Islet precursor cell (in vitro differentiated cells): ENCODE results near the gene TGFB2.
A peak's percentile ranks its signal among the peaks of the same experiment; 100 is the strongest.

Source experiments
- DNase-seq: peaks from one replicate; pipeline ENCODE4 v3.0.0-alpha.2; 2018

The TGFB2 gene

DNA sequence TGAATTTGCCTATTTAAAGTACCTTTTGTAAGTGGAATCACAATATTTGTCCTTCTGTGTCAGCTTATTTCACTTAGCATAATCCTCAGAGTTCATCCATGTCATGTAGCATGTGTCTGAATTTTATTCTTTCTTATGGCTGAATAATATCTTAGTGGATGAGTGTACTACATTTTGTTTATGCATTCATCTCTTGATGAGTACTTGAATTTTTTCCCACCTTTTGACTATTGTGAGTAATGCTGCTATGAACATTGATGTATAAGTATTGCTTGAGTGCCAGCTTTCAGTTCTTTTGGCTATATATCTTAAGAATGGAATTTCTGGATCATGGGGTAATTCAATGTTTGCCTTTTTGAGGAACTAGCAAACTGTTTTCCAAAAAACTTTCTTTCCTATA is 84.2 kb downstream of the TGFB2 start:
- no peak for DNase-seq

DNA sequence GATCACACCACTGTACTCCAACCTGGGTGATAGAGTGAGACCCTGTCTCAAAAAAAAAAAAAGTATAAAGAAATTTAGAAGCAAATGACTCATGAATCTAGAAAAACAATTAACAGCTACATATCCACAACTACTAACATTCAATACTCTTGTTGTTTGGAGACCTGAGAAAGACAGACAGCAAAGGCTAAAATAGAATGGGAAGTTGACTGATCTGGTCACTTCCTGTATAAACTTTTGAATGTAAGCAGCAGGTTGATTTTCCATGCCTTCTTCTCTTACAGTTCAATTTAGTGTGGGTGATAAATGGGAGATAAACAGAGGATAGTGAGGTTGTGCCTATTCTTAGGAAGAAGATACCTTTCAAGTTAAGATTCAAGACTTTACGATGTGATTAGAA is 85.2 kb downstream of the TGFB2 start:
- no peak for DNase-seq

DNA sequence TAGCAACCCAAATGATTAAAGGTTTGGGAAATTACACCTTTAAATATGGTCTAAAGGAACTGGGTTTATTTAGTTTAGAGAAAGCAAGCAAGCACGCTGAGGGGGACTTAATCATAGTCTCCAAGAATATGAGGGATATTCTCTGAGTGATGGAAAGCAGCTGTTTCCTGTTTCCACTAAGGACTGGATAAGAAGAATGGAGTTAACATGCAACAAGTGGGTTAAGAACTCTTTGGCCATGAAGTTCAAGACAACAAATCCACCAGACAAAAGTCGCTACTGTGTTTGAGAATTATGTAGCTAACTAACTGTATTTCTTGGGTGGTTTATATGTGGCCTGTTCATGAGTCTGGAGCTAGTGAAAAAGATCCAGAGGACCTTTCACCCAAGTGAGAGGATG is 85.7 kb downstream of the TGFB2 start:
- no peak for DNase-seq

DNA sequence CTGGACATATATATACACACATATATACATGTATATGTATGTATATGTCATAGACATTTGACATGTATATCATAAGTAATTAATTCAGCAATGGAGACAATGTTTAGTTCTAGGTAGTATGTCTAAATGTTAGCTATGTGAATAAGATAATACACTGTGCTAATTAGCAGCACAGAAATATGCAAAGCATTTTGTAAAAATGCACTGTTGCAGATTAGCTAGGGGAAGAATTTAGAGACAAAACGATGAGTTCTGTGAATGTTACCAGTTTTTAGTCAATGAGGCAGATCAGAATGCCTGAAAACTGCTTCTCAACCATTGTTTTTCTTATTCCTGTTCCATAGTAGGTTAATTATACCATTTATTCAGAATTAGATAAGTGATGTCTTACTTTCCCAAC is 86.3 kb downstream of the TGFB2 start:
- DNase-seq: no peak

- no peak for DNase-seq
Measured at GRCh38 chr1:218433744-218434143, 88.6 kb downstream of the TGFB2 start.

DNA sequence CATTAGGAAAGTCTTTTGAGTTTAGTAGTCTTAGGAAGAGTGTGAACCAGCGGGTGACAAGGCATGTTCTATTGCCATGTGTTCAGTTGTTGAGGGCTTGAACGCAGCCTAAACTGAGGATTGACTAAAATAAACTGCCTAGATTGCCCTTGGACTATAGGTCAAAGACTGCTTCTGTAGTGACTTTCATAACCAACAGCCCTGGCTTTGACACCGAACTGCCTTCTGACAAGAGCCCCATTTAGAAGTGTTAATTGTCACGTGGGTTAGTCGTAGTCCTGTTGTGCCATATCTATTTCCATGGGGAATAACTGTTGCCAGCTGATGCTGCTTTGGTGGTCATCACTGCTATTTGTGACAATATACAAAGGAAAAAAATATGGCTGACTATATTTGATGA is 90.4 kb downstream of the TGFB2 start:
- no peak for DNase-seq

DNA sequence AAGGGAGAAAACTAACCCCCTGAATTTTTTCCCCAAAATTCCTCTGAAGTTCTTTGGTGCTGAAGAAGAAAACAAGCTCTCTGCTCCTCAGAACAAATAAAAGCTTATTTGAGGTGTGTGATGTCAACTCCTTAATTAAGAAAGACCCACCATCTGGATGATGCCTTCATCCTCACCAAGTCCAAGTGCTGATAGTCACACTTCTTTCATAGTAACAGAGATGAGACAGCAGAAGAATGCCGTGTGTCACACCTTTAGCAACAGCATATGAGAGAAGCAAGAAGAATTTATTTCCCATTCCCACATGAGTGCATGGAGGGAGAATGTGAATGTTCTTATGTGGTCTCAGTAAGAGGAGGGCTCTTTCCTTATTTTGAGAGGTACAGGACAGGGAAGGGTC is 91.2 kb downstream of the TGFB2 start:
- DNase-seq: no peak

DNA sequence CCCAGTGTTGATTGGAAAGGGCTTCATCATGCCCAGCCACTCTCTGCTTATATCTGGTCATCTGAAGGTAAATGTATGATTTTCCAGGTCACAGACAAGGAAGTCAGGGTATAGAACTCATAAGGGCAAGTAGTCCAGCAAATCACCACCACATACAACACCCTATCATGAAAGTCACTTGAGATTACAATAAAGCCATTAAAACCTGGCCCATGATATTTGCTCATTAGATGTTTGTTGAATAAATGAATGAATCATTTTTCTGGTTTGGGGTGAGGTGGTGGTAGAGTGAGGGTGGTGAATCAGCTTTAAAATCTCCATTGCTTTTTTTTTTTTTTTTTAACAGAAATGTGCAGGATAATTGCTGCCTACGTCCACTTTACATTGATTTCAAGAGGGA is 91.9 kb downstream of the TGFB2 start:
- DNase-seq: no peak

GRCh38 chr1:218439541-218440295 is 94.6 kb downstream of the TGFB2 start:
- DNase-seq: peak; percentile 60

DNA sequence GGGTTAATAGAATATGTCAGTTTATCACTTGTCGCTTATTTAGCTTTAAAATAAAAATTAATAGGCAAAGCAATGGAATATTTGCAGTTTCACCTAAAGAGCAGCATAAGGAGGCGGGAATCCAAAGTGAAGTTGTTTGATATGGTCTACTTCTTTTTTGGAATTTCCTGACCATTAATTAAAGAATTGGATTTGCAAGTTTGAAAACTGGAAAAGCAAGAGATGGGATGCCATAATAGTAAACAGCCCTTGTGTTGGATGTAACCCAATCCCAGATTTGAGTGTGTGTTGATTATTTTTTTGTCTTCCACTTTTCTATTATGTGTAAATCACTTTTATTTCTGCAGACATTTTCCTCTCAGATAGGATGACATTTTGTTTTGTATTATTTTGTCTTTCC is 98.1 kb downstream of the TGFB2 start:
- no peak for DNase-seq

DNA sequence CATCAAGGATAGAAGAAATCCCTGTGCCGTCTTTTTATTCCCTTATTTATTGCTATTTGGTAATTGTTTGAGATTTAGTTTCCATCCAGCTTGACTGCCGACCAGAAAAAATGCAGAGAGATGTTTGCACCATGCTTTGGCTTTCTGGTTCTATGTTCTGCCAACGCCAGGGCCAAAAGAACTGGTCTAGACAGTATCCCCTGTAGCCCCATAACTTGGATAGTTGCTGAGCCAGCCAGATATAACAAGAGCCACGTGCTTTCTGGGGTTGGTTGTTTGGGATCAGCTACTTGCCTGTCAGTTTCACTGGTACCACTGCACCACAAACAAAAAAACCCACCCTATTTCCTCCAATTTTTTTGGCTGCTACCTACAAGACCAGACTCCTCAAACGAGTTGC is 99.0 kb downstream of the TGFB2 start:
- no peak for DNase-seq

GRCh38 chr1:218444588-218444987 is 99.5 kb downstream of the TGFB2 start:
- no peak for DNase-seq

DNA sequence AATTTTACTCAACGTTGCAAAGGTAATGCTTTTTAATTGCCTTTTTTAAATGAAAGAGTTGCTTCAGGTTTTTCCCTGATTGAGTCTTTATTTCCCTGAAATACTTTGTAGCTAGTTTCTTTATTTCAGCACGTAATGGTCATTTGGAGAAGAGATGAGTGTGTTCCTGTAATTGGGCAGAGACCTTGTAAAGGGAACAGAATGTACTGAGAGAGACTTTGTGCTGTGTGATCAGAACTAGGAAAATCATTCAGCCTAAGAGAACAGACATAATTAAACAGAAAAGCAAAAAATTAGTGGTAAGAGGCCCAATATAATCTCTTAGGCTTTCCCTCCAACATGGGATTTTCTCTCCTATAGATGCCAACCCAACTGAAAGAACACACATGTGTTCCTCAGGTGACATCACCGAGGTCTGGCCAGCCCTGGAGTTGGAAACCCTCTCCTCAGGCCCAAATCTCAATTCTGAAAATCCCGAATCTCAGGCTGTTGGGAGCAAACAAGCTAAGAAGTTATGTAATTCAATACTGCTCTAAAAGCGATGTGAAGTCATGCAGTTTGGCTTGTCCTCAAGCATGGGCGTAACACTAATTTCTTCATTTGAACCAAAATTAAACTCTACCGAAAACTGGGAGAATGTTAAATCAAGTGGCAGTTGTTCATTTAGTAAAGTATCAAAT is 102.0 kb downstream of the TGFB2 start:
- no peak for DNase-seq

DNA sequence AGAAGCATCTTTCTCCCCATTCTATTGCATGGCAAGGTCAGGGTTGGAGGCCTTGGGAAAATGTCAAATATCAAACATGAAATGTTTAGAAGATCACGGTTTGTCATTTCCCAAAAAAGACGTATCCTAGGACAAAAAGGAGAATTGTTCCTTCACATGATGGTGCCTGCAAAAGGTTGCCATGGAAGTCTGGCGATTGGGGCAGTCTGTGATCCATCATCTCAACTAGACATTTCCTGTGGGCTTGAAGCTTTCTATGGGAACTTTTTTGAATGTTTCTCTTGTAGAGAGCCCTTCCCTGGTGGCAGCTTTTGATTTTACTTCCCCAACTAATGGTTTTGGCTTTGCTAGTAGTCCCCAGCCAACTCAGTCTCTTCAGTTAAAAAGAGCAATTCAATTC is 106.3 kb downstream of the TGFB2 start:
- no peak for DNase-seq

- DNase-seq: no peak
Measured at GRCh38 chr1:218454700-218455282, 109.7 kb downstream of the TGFB2 start.

DNA sequence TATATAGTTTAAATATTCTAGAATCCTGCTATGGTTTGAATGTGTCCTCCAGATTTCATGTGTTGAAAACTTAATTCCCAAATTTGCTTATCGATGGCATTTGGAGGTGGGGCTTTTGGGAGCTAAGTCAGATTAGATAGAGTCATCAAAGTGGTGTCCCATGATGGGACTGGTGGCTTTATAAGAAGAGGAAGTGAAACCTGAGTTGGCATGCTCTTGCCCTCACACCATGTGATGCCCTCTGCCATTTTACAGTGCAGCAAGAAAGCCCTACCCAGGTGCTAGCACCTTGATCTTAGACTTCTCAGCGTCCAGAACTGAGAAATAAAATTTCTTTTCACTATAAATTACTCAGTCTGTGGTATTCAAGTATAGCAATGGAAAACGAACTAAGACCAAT is 111.3 kb downstream of the TGFB2 start:
- no peak for DNase-seq

DNA sequence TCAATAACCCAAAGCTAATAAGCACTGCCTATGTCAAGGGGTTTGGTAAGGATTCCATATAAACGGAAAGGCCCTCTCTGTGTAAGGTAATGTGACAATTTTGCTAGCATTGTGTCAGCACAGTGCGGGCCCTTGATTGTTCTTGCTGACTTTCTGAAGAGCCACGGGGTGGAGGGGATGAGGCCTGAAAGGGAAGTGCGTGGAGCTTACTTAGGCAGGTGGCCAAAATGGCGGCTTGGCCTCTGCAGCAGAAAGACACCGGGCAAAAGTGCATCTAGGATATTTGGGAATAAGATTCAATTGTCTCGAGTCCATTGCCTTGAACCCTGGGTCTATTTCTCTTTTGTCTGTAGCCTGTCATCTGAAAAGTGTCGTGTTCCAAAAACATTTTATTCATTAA is 114.3 kb downstream of the TGFB2 start:
- no peak for DNase-seq

GRCh38 chr1:218459878-218460711 is 115.0 kb downstream of the TGFB2 start:
- peak; percentile 89 for DNase-seq

DNA sequence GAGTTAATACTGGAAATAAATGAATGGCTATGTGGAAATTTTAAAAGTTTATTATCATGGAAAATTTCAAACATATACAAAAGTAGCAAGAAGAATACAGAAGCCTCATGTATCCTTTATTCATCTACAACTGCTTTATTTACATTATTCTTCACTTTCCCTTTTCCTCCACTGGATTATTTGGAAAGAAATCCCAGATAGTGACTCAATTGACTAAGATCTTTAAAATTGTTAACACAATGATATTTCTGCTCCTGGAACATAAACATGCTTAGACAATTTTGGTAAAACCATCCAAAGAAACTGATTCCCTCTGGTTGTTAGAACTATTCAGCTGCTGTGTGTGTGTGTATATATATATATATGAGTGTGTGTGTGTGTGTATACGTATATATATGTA is 116.2 kb downstream of the TGFB2 start:
- no peak for DNase-seq

DNA sequence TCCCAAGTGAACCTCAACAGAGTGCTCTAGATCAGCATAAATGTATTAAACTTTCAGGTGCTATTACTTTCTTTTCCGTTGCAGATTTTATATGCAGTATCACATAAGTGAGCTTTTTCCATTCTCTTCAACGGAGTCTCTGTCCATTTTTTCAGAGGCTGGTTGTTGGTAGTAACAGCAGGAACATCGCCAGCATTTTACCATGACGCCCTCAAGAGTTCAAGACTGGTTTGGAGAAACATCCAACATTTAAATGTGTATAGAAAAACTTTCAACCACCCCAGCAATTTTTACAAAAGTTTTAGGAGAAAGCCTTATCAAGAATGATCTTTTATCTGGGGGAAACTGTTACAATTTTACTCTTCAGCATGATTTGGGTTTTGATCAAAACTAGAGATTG is 117.0 kb downstream of the TGFB2 start:
- no peak for DNase-seq

DNA sequence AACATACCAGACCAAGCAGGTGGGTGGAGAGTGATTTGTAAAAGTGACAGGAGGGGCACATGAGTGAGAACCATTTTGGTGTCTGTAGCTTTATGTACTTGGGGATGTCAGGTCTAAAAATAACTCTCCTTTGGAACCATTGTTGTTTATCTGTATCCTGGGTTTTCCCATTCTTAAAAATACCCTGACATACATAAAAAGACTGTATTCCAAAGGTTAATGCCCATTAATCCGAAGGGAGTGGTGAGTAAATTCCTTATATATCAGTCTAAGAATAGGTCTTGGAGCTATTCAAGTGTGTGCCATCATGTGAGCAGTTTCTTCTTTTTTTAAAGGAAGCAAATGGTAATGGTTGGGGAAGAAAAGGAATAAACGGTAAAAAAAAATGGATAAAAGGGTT is 117.5 kb downstream of the TGFB2 start:
- no peak for DNase-seq

GRCh38 chr1:218463194-218464156 is 118.3 kb downstream of the TGFB2 start:
- no peak for DNase-seq
